ENCODE data around the gene RPS27L.
"Not testable (repeated sequence)": the region's sequence is repeated elsewhere in the genome, so short reads cannot be mapped to it uniquely, and the experiment has no call there.

Gene RPS27L

DNA sequence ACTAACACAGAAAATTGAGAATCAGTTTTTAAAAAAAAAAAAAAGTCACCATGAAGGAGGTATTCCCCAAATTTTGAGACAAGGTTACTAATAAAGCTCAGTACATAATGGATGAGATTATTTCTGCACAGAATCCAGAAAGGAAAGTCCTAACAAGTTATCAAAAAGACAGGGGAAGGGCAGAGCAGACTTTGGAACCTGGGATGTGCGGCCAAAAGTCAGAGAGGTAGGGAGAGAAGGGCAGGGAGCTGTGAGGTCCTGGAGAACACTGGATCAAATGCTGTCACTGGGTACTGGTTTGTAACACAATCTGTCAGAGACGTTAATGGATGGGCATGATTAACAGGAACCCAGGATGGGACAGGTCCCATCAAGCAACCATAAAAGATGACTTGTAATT is 47.8 kb downstream of the RPS27L start:
- Histone ChIP-seq H3K4me2 (no peak overlapping the region), H3K27ac (no peak overlapping the region), H3K36me3 (no peaks in the 10 kb centered on the region), H4K20me1 (no peaks in the 10 kb centered on the region), H3K4me3 (no peak overlapping the region), H3K9ac (no peak overlapping the region), H3K9me3 (replicated peaks in 1 of 11) (peaks cover 12 to 27% (median 20%) of the 10 kb centered on the region in 11 experiments), H3K27me3 (no peaks in the 10 kb centered on the region), H3K4me1 (peaks cover 0 to 18% (median 0%) of the 10 kb centered on the region in 10 experiments; a peak in 7 of 20 replicates)
- no peak for TF ChIP-seq Cebpa-rat (IDR thresholded peaks at IDR 0.05)

DNA sequence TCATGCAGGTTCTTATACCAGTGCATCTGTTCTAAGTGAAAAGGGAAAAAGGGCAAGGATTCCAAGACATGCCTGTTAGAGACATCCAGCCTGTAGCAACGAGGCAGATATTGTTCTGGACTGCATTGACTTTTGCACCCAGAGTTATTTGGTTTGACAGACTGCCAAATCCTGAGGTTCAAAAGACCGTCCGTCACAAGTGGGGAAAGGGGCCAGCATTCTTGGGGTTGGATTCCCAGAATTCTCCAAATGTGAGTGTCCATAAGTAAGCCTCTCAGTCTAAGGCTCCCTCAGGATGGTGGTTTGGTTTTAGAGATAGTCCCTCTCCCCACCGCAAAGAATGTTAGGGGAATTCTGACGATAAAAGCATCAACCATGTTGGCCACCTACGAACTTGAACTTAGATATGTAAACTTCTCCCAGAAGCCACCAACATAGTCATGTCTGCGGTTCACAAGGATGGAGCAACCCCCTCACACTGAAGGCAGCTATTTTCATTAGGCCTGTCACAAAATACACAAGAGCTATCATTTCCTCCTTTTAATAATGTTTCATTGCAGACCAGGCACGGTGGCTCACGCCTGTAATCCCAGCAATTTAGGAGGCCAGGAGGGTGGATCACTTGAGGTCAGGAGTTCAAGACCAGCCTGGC is 49.3 kb downstream of the RPS27L start:
- no peak overlapping the region for H3K4me3 ChIP-seq
- no peak overlapping the region for H3K4me2 ChIP-seq
- H3K4me1 ChIP-seq, result peaks cover 0 to 24% (median 0%) of the 10 kb centered on the region in 10 experiments; a peak in 8 of 20 replicates
- no peaks in the 10 kb centered on the region for H4K20me1 ChIP-seq
- no peaks in the 10 kb centered on the region for H3K27me3 ChIP-seq
- H3K27ac ChIP-seq, result no peak overlapping the region
- no peak overlapping the region for H3K9ac ChIP-seq
- no peaks in the 10 kb centered on the region for H3K36me3 ChIP-seq
- no peak for TF ChIP-seq Cebpa-rat (IDR thresholded peaks at IDR 0.05)
- H3K9me3 ChIP-seq (replicated peaks in 1 of 11), result peaks cover 12 to 28% (median 21%) of the 10 kb centered on the region in 11 experiments

DNA sequence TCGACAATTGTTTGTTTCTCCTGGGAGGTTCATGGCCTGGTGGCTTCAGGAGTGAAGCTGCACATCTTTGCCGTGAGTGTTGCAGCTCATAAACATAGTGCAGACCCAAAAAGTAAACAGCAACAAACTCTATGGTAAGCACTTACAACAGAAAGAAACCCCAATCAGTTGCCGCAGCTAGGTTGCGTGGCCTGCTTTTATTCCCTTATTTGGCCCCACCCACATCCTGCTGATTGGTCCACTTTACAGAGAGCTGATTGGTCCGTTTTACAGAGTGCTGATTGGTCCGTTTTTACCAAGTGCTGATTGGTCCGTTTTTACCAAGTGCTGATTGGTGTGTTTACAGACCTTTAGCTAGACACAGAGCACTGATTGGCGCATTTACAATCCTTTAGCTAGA is 51.9 kb downstream of the RPS27L start:
- not testable (repeated sequence) for H3K4me3 ChIP-seq, H3K27me3 ChIP-seq, H4K20me1 ChIP-seq, H3K4me2 ChIP-seq, H3K9ac ChIP-seq, H3K36me3 ChIP-seq
- Histone ChIP-seq H3K4me1 (peaks cover 0 to 17% (median 0%) of the 10 kb centered on the region in 10 experiments; a peak in 5 of 20 replicates), H3K27ac (peak overlapping the region in 2 of 11 experiments; percentile 3 to 11; a peak in 2 of 22 replicates), H3K9me3 (replicated peaks in 1 of 11) (peaks cover 20 to 39% (median 28%) of the 10 kb centered on the region in 11 experiments)

DNA sequence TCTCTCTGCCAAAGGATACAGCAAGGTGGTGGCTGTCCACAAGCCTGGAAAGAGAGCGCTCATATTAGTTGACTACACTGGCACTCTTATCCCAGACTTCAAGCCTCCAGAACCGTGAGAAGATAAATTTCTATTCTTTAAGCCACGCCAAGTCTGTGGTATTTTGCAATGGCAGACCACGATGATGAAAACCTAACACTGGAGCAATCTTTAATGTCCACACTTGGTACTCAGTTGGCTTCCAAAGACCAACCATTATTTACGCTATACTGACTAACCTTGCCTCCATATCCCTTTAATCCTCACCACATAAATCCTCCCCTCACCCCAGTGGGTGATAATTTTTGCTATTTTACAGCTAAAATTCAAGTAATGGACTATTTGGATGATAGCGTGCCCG is 52.5 kb downstream of the RPS27L start:
- H3K4me3 ChIP-seq, result no peak overlapping the region
- peak overlapping the region in 5 of 11 experiments; percentile 0 to 34 (median 24); a peak in 6 of 22 replicates for H3K4me2 ChIP-seq
- peaks cover 0 to 17% (median 0%) of the 10 kb centered on the region in 10 experiments; a peak in 5 of 20 replicates for H3K4me1 ChIP-seq
- H3K9ac ChIP-seq, result no peak overlapping the region
- 0 out of 22 replicates have a peak, but pooled peaks of 1 of the 11 experiments have one; percentile 16 for TF ChIP-seq Cebpa-rat (IDR thresholded peaks at IDR 0.05)
- H3K9me3 ChIP-seq (replicated peaks in 1 of 11), result peaks cover 20 to 46% (median 32%) of the 10 kb centered on the region in 11 experiments
- H3K36me3 ChIP-seq, result no peaks in the 10 kb centered on the region
- no peaks in the 10 kb centered on the region for H4K20me1 ChIP-seq
- peak overlapping the region in 3 of 11 experiments; percentile 11 to 44 (median 35); a peak in 5 of 22 replicates for H3K27ac ChIP-seq
- no peaks in the 10 kb centered on the region for H3K27me3 ChIP-seq

DNA sequence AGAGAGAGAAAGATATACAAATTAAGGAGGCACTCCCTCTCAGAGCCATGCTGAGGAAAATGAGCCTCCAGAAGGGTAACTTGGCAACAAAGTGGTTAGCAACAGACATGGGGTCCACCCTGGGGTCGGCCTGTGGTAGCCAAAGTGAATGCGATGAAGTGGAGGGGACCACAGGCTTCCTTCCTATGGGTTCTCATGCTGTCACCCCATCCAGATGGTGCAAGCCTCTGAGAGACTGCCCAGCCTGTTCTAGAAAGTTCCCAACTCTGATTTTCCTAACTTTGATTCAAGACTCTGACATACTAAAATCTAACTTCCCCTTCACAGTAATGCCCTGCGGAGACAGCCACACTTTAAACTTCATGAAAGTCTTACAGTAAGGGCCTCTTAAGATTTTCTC is 53.9 kb downstream of the RPS27L start:
- no peak for TF ChIP-seq Cebpa-rat (IDR thresholded peaks at IDR 0.05)
- peaks cover 20 to 57% (median 35%) of the 10 kb centered on the region in 11 experiments for H3K9me3 ChIP-seq (replicated peaks in 1 of 11)
- no peaks in the 10 kb centered on the region for H4K20me1 ChIP-seq
- no peak overlapping the region for H3K9ac ChIP-seq
- H3K36me3 ChIP-seq, result no peaks in the 10 kb centered on the region
- H3K27ac ChIP-seq, result peak overlapping the region in 2 of 11 experiments; percentile 35 to 44; a peak in 1 of 22 replicates
- no peak overlapping the region for H3K4me3 ChIP-seq
- 0 out of 22 replicates have a peak overlapping the region, but pooled peaks of 1 of the 11 experiments have one; percentile 0 for H3K4me2 ChIP-seq
- peaks cover 0 to 17% (median 0%) of the 10 kb centered on the region in 10 experiments; a peak in 5 of 20 replicates for H3K4me1 ChIP-seq
- no peaks in the 10 kb centered on the region for H3K27me3 ChIP-seq

DNA sequence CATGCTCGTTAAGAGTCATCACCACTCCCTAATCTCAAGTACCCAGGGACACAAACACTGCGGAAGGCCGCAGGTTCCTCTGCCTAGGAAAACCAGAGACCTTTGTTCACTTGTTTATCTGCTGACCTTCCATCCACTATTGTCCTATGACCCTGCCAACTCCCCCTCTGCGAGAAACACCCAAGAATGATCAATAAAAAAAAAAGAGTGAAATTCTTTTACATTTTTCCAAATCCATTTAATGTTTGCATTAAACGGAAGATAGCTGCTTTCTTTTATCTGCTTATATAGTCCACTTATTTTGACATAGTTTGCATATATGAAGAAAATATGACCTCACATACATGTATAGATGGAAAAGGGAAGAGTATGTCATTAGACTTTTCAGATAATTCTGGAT is 57.7 kb downstream of the RPS27L start:
- H3K4me2 ChIP-seq, H3K36me3 ChIP-seq, H3K27ac ChIP-seq, H3K9ac ChIP-seq, H4K20me1 ChIP-seq, H3K4me3 ChIP-seq, H3K27me3 ChIP-seq: not testable (repeated sequence)
- Histone ChIP-seq H3K4me1 (peaks cover 2 to 27% (median 8%) of the 10 kb centered on the region in 10 experiments; a peak in 19 of 20 replicates), H3K9me3 (replicated peaks in 1 of 11) (peaks cover 8 to 46% (median 21%) of the 10 kb centered on the region in 11 experiments; a peak in 15 of 22 replicates)

DNA sequence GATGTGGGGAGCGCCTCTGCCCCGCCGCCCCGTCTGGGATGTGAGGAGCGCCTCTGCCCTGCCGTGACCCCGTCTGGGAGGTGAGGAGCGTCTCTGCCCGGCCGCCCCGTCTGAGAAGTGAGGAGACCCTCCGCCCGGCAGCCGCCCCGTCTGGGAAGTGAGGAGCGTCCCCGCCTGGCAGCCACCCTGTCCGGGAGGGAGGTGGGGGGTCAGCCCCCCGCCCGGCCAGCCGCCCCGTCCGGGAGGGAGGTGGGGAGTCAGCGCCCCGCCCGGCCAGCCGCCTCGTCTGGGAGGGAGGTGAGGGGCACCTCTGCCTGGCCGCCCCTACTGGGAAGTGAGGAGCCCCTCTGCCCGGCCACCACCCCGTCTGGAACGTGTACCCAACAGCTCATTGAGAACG is 58.4 kb downstream of the RPS27L start:
- peaks cover 8 to 46% (median 21%) of the 10 kb centered on the region in 11 experiments; a peak in 15 of 22 replicates for H3K9me3 ChIP-seq (replicated peaks in 1 of 11)
- H3K9ac ChIP-seq, H4K20me1 ChIP-seq, H3K27me3 ChIP-seq, H3K36me3 ChIP-seq, H3K4me2 ChIP-seq, H3K27ac ChIP-seq, H3K4me3 ChIP-seq: not testable (repeated sequence)
- peaks cover 7 to 25% (median 12%) of the 10 kb centered on the region in 10 experiments; a peak in 18 of 20 replicates for H3K4me1 ChIP-seq
